WTC11 (cell line): ENCODE measurements around the gene TMA16. TPM values are rescaled to one million over a fixed set of nuclear protein-coding genes. Genes with fewer than 3 reads are reported as not detected.

ENCODE experiments used
- ATAC-seq: fragments of 200-7000 bp; cut with Tn5 transposase; 2 replicates; pipeline ENCODE4 v1.10.0; 2021; ENCODE audit warnings: mild to moderate bottlenecking, moderate library complexity
- CTCF ChIA-PET: fragments of 300-600 bp; sonication (Branson Sonifier 250); formaldehyde crosslinking; loops from one replicate; lab custom pipeline; 2021; ENCODE audit warnings: antibody characterized with exemption; lab: Charles Lee
- POLR2A ChIA-PET: fragments of 350-600 bp; sonication (Branson Sonifier 250); formaldehyde crosslinking; loops from one replicate; lab custom pipeline; 2021; ENCODE audit warnings: antibody characterized with exemption; lab: Charles Lee
- DNase-seq: peaks from one replicate; pipeline ENCODE4 v3.0.0; 2021; ENCODE audit warnings: low spot score
- H3K27ac Mint-ChIP-seq: 2 replicates; pipeline ENCODE4 v1.8.0; 2021; ENCODE audit warnings: mixed read lengths
- H3K27me3 Mint-ChIP-seq: 2 replicates; pipeline ENCODE4 v1.8.0; 2021; ENCODE audit warnings: low read depth, mild to moderate bottlenecking, moderate library complexity, mixed read lengths
- H3K36me3 Mint-ChIP-seq: 2 replicates; pipeline ENCODE4 v1.8.0; 2021; ENCODE audit warnings: mixed read lengths
- H3K4me1 Mint-ChIP-seq: 2 replicates; pipeline ENCODE4 v1.8.0; 2022; ENCODE audit warnings: mixed read lengths
- H3K4me3 Mint-ChIP-seq: 2 replicates; pipeline ENCODE4 v1.8.0; 2021; ENCODE audit warnings: mild to moderate bottlenecking, moderate library complexity, mixed read lengths
- H3K9me3 Mint-ChIP-seq: 2 replicates; pipeline ENCODE4 v1.8.0; 2021; ENCODE audit warnings: mixed read lengths
- AFF4 ChIP-seq: sonication (generic); formaldehyde crosslinking; IDR thresholded peaks from 2 replicates; pipeline ENCODE4 v1.8.1; 2023; ENCODE audit warnings: mild to moderate bottlenecking, missing genetic modification reagents, borderline replicate concordance
- ARID4B ChIP-seq: sonication (generic); formaldehyde crosslinking; IDR thresholded peaks from 2 replicates; pipeline ENCODE4 v1.8.0; 2023; ENCODE audit warnings: missing genetic modification reagents, mild to moderate bottlenecking, borderline replicate concordance
- ATF6 ChIP-seq: sonication (generic); formaldehyde crosslinking; IDR thresholded peaks from 2 replicates; pipeline ENCODE4 v1.8.1; 2023; ENCODE audit warnings: mild to moderate bottlenecking, missing genetic modification reagents
- CBFB ChIP-seq: sonication (generic); formaldehyde crosslinking; IDR thresholded peaks from 2 replicates; pipeline ENCODE4 v1.8.1; 2022; ENCODE audit warnings: mild to moderate bottlenecking, low read depth, missing genetic modification reagents
- CREM ChIP-seq: sonication (generic); formaldehyde crosslinking; IDR thresholded peaks from 2 replicates; pipeline ENCODE4 v1.8.1; 2022; ENCODE audit warnings: mild to moderate bottlenecking, missing genetic modification reagents, moderate library complexity
- E2F1 ChIP-seq: sonication (generic); formaldehyde crosslinking; IDR thresholded peaks from 2 replicates; pipeline ENCODE4 v1.8.0; 2022; ENCODE audit warnings: mild to moderate bottlenecking, missing genetic modification reagents
- ETV6 ChIP-seq: sonication (generic); formaldehyde crosslinking; IDR thresholded peaks from 2 replicates; pipeline ENCODE4 v1.8.1; 2022; ENCODE audit warnings: mild to moderate bottlenecking, missing genetic modification reagents
- FOXJ3 ChIP-seq: sonication (generic); formaldehyde crosslinking; IDR thresholded peaks from 2 replicates; pipeline ENCODE4 v1.9.0; 2021; ENCODE audit warnings: missing genetic modification reagents, mild to moderate bottlenecking, borderline replicate concordance
- IRF2 ChIP-seq: sonication (generic); formaldehyde crosslinking; IDR thresholded peaks from 2 replicates; pipeline ENCODE4 v1.8.0; 2022; ENCODE audit warnings: low read depth, missing genetic modification reagents, borderline replicate concordance
- JAZF1 ChIP-seq: fragments of 250-450 bp; sonication (Bioruptor Pico); IDR thresholded peaks from 2 replicates; pipeline ENCODE4 v1.9.0; 2021; ENCODE audit warnings: moderate library complexity, mild to moderate bottlenecking, inconsistent platforms
- MAX ChIP-seq: sonication (generic); formaldehyde crosslinking; IDR thresholded peaks from 2 replicates; pipeline ENCODE4 v1.8.0; 2022; ENCODE audit warnings: mild to moderate bottlenecking, missing genetic modification reagents
- MXD4 ChIP-seq: fragments of 250-450 bp; sonication (Bioruptor Pico); IDR thresholded peaks from 2 replicates; pipeline ENCODE4 v1.8.0; 2021; ENCODE audit warnings: mild to moderate bottlenecking, moderate library complexity, borderline replicate concordance
- NFATC4 ChIP-seq: fragments of 250-450 bp; sonication (Bioruptor Pico); IDR thresholded peaks from 2 replicates; pipeline ENCODE4 v1.9.0; 2021; ENCODE audit warnings: mild to moderate bottlenecking
- PREB ChIP-seq: sonication (generic); formaldehyde crosslinking; IDR thresholded peaks from 2 replicates; pipeline ENCODE4 v1.8.1; 2022; ENCODE audit warnings: mild to moderate bottlenecking, missing genetic modification reagents, moderate library complexity, borderline replicate concordance
- PRRX2 ChIP-seq: fragments of 250-450 bp; sonication (Bioruptor Pico); IDR thresholded peaks from 2 replicates; pipeline ENCODE4 v1.8.0; 2021; ENCODE audit warnings: mild to moderate bottlenecking
- SMAD3 ChIP-seq: sonication (generic); formaldehyde crosslinking; IDR thresholded peaks from 2 replicates; pipeline ENCODE4 v1.8.0; 2022; ENCODE audit warnings: missing genetic modification reagents, mild to moderate bottlenecking, borderline replicate concordance
- STAT6 ChIP-seq: sonication (generic); formaldehyde crosslinking; conservative IDR thresholded peaks from 2 replicates; pipeline ENCODE4 v1.8.1; 2023; ENCODE audit warnings: mild to moderate bottlenecking, low read depth, missing genetic modification reagents, moderate library complexity
- ZNF232 ChIP-seq: sonication (generic); formaldehyde crosslinking; IDR thresholded peaks from 2 replicates; pipeline ENCODE4 v1.8.0; 2022; ENCODE audit warnings: mild to moderate bottlenecking, missing genetic modification reagents
- ZNF263 ChIP-seq: sonication (generic); formaldehyde crosslinking; IDR thresholded peaks from 2 replicates; pipeline ENCODE4 v1.8.1; 2022; ENCODE audit warnings: low read depth, mild to moderate bottlenecking, moderate library complexity, missing genetic modification reagents
- total RNA-seq: library from RNA; stranded (reverse); gene quantifications from 3 replicates; pipeline ENCODE4 v1.2.3, GENCODE V29; 2021

Gene TMA16
- total RNA-seq, 1 experiment from 2014 or later, result 63.7 TPM

- DNase-seq, result no peak
- ChIA-PET POLR2A (no interaction called here), CTCF (interaction anchor here (0.5 to 0.8 kb wide), 2 partner anchors 78 to 206 kb away, joined by 3 read pairs; no protein-coding TSS in a partner anchor)
- no peaks in the 10 kb centered on the region for H3K9me3 Mint-ChIP-seq
- no peaks in the 10 kb centered on the region for H3K36me3 Mint-ChIP-seq
- H3K4me1 Mint-ChIP-seq, result no peaks in the 10 kb centered on the region
- ATAC-seq, result no peak
- H3K4me3 Mint-ChIP-seq, result no peak overlapping the region
- TF ChIP-seq FOXJ3 (CRISPR knock-in tag) (no peak), PREB (no peak), PRRX2 (CRISPR knock-in tag) (no peak), ZNF232 (CRISPR knock-in tag) (no peak), NFATC4 (no peak), IRF2 (CRISPR knock-in tag) (no peak), ZNF263 (CRISPR knock-in tag) (no peak), E2F1 (CRISPR knock-in tag) (no peak), AFF4 (CRISPR knock-in tag) (no peak), ARID4B (CRISPR knock-in tag) (no peak), ETV6 (CRISPR knock-in tag) (no peak), CREM (CRISPR knock-in tag) (no peak), STAT6 (no peak), CBFB (no peak), MAX (no peak), JAZF1 (CRISPR knock-in tag) (no peak), MXD4 (CRISPR knock-in tag) (no peak), SMAD3 (CRISPR knock-in tag) (no peak), ATF6 (CRISPR knock-in tag) (no peak)
- H3K27ac Mint-ChIP-seq, result no peak overlapping the region
- H3K27me3 Mint-ChIP-seq, result no peaks in the 10 kb centered on the region
Observed at GRCh38 chr4:163470391-163470790, 24.1 kb upstream of the TMA16 start.
